ENCODE results near the gene GYPA. TPM values are rescaled to one million over a fixed set of nuclear protein-coding genes. Genes with fewer than 3 reads are reported as not detected.
"Not testable (repeated sequence)": the region's sequence is repeated elsewhere in the genome, so short reads cannot be mapped to it uniquely, and the experiment has no call there.

GYPA gene
- total RNA-seq, 2 experiments from 2014 or later, result not detected

DNA sequence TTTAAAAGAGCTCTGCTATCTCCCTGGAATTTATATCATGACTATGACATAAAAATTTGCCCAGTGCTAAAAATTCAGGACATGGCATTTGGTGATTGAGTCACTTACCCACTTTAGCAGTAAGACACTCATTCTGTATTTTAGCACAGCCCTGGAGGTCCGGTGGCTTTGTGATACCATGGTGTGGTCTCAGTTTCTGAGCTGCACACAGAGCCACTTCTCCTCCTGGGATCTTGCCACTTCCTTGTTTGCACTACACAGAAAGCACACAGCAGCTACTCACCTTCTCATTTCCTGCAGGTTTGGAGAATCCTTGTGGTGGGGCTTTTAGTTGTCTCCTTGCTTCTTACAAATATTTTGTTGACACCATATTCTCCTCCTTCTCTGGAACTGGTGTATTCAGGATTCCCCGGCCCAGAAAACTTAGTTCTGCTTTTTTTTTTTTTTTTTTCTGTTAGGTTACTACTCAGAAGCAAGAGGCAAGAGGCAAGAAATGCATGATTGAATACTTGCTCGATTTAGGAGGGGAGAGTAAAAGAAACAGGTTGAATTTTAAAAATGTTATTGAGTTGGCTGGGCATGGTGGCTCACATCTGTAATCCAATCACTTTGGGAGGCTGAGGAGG lies 80.2 kb downstream of the GYPA start:
- H3K4me1 Mint-ChIP-seq (ENCODE audit: low read depth); H3K27ac Mint-ChIP-seq; H3K27me3 ChIP-seq (ENCODE audit: control insufficient read depth in 1 of 2, insufficient read depth in 2 of 2, low read length in 2 of 2); H3K4me3 Mint-ChIP-seq; H3K9me3 Mint-ChIP-seq; POLR2A ChIA-PET; H3K27me3 Mint-ChIP-seq; H3K9me3 ChIP-seq (ENCODE audit: control insufficient read depth in 1 of 2, insufficient read depth in 1 of 2, low read length in 2 of 2); DNase-seq; intact Hi-C loops (cut with DNase I, micrococcal nuclease); CTCF ChIA-PET; H3K4me1 ChIP-seq (ENCODE audit: insufficient read depth, low read length); H3K36me3 ChIP-seq (ENCODE audit: insufficient read depth, low read length); ATAC-seq (ENCODE audit: poor library complexity); H3K4me3 ChIP-seq (ENCODE audit: low read length); H3K27ac ChIP-seq (ENCODE audit: low read depth in 1 of 2, low read length in 2 of 2); H3K36me3 Mint-ChIP-seq (ENCODE audit: low read depth): not testable (repeated sequence)

Other genes with a start within 250 kb of the GYPA start
- not detected for gene GYPE, start 235.2 kb downstream of the GYPA start, total RNA-seq
- not detected for gene GYPB, start 121.3 kb downstream of the GYPA start, total RNA-seq